Testis (tissue), 2 donors: Measurements from ENCODE around the gene COMMD2.

Experiments
- POLR2A ChIP-seq: fragments of 450-650 bp; IDR thresholded peaks from one replicate; pipeline ENCODE4 v1.6.1; 2017; ENCODE audit warnings: antibody characterized with exemption, mild to moderate bottlenecking, moderate library complexity
- TF ChIP-seq, protein P1 (sequence below), 3 experiments: fragments of 450-650 bp in 2 of 3; fragments of 200-600 bp in 1 of 3; sonication (generic) in 1 of 3; IDR thresholded peaks; one replicate each; pipeline ENCODE4 v1.5.1; 2016 to 2019; ENCODE audit warnings: antibody characterized with exemption in 3 of 3, mild to moderate bottlenecking in 2 of 3, moderate library complexity in 1 of 3

DNA sequence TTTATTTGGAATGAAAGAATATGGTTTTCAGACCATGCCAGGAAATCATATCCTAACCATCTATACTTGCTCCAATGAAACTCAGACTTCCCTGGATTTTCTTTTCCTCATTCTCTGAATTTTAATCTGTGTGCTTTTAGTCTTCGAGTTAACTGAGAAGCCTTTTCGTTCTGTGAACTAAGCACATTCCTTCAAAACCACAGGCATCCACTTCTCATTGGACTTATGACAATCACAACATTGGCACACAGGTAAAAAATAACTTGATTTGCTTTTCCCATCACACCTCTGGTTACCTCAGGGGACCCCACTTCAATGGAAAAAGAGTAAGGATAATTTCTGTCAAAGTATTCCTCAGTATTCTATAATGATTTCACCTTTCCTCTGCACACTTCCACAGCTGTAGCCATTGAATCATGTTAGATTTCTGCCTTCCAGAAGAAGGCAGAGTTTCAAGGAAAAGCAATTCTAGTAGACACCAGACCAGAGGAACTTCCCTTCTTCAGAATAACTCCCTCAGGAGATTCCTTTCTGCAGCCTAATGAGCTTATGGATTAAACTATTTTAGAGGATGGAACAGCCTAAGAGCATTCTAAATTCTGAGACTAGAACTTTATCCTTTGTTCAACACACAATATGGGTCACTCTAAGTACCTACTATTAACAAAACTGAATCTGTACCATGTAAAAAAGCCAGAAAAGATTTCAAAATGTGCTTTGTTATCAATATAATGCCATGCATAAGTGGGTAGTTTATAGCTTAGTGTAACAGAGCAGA, 15.9 kb downstream of the COMMD2 start:
- no peak for TF ChIP-seq POLR2A
- TF ChIP-seq, protein P1, sequence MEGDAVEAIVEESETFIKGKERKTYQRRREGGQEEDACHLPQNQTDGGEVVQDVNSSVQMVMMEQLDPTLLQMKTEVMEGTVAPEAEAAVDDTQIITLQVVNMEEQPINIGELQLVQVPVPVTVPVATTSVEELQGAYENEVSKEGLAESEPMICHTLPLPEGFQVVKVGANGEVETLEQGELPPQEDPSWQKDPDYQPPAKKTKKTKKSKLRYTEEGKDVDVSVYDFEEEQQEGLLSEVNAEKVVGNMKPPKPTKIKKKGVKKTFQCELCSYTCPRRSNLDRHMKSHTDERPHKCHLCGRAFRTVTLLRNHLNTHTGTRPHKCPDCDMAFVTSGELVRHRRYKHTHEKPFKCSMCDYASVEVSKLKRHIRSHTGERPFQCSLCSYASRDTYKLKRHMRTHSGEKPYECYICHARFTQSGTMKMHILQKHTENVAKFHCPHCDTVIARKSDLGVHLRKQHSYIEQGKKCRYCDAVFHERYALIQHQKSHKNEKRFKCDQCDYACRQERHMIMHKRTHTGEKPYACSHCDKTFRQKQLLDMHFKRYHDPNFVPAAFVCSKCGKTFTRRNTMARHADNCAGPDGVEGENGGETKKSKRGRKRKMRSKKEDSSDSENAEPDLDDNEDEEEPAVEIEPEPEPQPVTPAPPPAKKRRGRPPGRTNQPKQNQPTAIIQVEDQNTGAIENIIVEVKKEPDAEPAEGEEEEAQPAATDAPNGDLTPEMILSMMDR (IDR thresholded peaks at IDR 0.05), result no peak
